DLD1 (cell line): ENCODE data around the gene SCTR.

Source experiments
- in situ Hi-C: cut with HindIII; loops from 2 replicates; pipeline ENCODE4 v1.10.0; 2017; ENCODE audit warnings: low sequenced_read_pairs

The SCTR gene

DNA sequence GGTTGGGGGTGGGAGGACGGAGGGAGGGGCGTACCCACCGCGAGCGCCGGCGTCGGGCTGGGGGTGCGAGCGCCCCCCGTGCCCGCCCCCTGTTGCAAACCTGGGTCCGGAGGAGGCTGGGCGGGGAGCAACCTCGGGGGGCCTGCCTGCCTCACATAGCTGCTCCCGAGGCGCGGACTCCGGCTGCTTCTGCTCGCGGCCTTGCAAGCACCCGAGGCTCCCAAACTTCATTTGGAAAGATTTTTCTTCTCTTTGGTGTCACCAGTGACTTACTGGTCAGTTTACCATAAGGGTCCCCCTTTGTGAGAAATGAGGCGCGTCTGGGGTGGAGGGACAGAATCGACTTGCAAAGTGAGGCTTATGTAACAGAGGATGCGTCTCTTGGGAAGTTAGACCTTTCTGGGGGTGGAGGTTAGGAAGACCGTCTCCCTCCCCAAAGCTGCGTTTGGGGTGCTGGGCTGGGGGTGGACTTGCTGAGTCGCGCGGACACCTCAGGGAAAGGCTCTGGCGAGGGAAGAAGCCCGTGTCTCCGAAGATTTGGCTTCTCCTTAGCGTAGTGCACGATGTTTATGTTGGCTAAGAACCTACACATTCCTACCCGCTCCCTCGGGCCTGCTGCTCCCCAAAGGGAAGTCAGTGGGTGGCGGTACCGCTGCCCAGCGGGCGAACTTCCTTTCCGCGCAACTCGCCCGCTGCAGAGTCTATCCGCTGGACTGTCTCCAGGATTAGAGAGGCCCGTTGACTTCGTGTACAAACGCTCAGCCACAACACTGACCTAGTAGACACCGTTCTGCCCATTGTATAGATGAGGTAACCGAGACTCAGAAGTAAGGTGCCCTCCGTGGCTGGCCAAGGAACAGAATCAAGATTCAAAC lies 92.1 kb downstream of the SCTR start:
- in situ Hi-C loops = no loop called here

- in situ Hi-C loops = no loop called here
These were observed 92.9 kb downstream of the SCTR start, which contains the start of gene TMEM37 for GRCh38 chr2:119431155-119431975. Gene TMEM37 (plus strand): TSS chr2:119431854. CDS start chr2:119431904, 50 bp downstream.

- in situ Hi-C loops = no loop called here
These were observed 94.2 kb downstream of the SCTR start for GRCh38 chr2:119430023-119430498.

DNA sequence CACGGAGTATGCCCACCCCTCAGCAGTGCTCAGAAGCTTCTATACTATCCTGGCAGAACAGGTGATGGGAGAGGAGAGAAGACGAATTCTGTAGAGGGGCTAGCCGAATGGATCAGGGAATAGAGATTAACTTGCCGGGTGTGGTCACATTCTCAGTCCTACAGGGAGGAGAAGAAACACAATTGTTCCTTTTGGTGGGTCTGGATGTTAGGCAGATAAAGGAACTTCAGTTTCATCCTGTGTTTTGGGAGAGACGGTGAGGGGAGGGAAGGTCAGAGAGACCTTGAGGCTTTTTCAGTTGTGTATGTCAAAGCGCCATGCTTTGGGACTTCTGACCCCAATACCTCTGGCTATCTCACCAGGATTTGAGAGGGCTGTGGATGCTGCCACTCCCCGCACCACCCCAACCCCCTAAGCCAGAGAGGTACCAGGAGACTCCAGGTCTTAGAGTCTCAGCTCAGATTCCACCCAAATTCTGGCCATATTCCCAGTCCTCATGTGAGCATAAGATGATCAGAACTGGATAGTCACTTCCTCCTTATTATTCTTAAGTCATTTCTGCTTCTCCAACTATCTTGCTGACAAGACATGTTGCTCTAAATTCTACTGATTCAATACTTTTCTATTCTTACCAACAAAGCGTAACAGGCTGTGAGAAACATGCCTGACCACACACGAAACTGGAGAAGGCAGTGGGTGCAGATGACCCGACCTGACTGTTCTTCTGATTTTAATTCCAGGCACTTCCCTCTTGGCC lies 94.9 kb downstream of the SCTR start:
- in situ Hi-C loops = no loop called here

DNA sequence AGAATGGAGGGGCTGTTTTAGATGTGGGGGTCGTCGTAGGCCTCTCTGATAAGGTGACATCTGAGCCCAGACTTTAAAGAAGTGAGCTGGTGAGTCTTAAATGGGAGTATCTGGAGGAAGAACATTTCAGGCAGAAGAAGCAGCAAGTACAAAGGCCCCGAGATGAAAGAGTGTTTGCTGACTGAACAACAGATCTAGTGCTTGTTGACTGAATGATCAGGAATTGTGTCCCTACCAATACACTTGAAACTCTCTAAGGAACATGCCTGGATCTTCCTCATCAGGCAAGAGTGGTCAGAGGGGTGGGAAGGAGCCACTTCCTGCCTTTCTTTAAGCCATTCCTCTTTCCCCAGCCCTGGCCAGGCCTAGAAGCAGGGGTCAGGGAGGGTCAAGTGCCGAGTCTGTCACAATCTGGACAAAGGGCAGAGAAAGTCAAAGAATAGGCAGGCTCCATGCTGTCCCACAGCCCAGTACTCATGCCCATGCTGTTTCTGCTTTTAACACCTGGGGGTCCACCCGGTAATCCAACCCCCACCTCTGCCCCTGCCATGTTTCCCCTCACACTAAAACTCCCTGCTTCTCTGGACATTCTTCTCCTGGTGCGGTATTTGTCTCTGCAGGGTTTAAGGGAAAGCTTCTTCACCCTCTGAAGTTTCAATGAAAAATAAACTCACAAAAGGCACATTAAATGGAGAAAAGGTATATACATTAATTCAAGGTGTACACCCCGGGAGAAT lies 95.6 kb downstream of the SCTR start:
- in situ Hi-C loops = no loop called here

DNA sequence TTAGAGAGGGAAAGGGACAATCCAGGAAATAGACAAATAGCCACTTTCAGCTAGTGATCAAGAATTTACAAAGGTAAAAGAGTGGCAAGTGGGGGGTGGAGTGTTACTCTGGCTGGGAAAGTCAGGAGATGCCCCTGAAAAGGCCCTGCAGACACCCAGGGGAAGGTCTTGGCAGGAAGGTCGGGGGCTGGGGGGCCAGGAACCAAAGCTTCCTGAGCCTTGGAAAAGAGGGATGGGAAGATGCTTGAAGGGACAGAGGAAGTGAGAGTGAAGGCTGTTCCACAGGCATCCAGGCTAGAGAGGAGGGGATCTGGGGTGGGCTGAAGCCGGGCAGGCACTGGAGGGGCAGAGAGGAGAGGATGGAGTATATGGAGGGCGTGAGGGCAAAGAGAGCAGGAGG lies 96.5 kb downstream of the SCTR start:
- in situ Hi-C loops = no loop called here

DNA sequence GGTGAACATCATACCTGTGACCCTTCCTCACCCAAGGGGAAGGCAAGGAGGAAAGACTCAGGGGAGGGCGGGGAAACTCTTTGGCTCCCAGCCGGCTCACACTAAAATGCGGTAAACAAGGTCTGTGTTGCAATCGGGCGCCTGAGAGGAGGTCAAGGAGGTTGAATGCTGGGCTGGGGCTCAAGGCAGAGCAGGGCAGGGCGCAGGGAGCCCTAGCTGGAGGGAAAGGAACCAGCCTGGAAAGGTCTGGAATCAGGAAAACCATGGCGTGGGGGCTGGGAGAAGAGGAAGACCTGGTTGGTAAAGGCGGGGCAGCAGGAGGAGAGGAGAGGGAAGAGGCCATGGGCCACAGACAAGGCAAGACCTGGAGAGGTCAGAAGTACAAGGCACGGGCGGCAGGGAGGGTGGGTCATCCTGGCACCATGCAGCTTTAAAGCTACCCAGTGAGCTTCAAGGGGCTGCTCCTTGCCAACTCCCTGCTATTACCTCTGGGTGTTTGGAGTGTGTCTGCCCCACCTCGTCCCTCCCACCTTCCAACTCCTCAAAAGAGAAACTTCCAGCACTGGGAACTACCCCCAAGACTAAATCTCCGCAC lies 97.4 kb downstream of the SCTR start:
- in situ Hi-C loops = no loop called here

DNA sequence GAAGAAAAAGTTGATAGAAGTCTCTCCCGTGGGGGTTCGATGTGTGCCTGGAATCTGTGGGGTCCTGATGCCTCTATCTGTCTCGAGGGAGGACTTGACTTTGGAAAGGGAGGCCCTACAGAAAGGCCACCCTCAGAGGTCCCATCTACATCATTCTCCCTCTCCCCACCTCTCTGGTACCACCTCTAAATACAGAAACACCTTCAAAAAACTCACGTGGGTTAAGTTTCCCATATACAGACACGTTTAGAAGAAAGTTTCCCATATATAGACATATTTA lies 97.9 kb downstream of the SCTR start:
- in situ Hi-C loops = no loop called here

DNA sequence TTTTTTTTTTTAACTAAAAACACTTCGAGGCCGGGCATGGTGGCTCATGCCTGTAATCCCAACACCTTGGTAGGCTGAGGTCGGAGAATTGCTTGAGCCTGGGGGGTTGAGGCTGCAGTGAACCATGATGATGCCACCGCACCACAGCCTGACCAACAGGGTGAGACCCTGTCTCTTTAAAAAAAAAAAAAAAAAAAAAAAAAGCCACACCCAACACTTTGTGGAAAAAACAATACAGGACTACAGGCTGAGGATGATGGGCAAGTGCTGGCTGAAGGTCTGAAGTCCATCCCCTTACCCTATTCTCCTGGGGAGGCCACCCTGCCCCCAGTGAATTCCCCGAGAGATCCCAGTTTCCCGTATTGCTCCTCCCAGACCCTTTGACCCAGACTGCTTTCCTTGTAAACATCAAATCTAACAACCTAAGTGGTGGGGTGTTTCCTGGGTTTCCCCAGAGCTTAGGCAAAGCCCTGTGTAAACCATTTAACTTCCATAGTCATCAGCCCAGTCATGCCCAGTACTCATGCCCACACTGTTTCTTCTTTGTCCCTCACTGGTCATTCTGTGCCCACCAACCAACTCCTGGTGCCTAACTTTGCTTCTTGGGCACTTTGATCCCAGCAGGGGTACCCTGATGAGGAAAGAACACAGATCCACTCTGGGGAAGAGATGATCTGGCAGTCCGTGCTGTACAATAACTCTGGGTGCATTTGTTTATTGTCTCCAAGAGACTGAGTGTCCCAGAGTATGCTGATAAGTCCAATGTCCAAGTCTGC lies 98.5 kb downstream of the SCTR start:
- in situ Hi-C loops = no loop called here

- in situ Hi-C loops = no loop called here
These were observed 99.2 kb downstream of the SCTR start for GRCh38 chr2:119425119-119425405.

DNA sequence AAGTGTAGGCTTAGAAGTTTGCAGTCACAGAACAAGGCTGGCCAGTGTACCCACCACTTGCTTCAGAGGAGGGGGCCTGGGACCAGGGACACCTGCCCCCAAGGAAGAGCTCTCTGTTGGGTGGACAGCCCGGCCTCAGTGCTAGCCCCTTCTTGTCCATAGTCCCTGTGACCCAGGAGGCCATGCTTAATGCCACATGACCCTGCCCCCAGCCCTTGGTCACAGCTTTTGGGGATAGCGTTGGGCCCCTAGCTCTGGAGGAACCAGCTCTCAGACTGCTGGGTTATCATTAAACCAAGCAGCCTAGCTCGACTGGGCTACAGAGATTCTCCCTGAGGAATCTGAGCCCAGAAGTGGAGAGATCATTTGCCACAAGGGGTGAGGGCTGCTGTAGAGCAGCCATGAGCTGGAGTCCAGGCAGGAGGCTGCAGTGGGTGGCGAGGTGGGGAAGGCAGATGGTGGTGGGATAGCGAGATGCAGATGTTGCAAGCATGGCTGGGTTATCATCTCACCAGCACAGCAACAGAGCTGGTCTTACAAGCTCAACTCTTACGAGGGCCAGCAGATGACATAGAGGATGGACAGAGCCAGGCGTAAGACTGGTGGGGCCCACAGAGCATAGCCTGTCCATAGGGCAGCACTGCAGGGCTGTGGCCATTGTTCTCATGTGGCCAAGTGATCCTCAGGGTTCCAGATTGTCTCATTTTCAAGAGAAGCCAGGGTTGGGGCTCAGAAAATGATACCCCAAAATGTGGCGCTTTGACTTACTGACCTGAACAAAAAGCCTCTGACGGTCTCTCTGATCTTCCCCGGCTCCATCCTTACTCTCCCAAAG lies 99.8 kb downstream of the SCTR start:
- in situ Hi-C loops = no loop called here

GRCh38 chr2:119423811-119424210 lies 100.5 kb downstream of the SCTR start:
- in situ Hi-C loops = no loop called here

DNA sequence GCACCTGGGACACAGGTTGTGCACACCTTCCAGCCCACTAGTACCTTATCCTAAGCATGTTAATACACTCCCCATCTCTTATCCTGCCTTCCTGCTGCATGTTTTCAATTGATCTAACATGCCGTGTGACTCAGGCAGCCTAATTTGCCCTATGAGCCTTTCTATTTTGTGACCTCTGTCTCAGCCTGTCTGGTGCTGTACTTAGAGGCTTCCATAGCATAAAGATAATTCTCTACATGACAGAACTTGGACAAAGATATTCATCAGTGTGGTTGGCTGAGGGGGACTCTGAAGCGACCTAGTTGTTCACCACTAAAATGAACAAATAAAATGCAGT lies 101.2 kb downstream of the SCTR start:
- in situ Hi-C loops = no loop called here

DNA sequence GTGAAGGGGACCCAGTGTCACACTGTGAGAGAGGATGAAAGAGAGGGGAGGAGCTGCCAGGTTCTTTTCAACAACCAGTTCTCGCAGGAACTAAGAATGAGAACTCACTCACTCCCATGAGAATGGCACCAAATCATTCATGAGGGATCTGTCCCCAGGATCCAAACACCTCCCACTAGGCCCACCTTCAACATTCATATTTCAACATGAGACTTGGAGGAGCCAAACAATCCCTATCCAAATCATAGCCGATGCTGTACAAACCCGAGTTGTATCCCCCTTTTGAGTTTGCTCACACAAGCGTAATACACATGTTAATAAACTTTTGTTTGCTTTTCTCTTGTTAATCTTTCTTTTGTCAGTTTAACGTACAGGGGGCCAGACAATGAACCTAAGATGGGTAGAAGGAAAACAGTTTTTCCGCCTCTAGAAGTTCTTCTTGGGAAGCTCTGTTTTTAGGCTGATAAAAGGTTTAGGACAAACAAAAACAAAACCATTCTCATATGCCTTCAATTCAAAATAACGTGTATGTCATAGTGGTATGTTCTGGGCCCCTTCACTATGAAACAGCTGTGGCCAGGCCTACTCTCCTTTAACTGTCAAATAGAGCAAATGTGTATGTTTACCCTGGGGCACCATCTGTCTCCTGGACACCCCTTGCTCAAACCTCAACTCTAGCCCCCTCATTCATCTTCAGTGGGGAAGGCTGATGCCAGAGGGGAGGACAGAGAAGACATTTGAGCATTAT lies 101.7 kb downstream of the SCTR start:
- in situ Hi-C loops = no loop called here

DNA sequence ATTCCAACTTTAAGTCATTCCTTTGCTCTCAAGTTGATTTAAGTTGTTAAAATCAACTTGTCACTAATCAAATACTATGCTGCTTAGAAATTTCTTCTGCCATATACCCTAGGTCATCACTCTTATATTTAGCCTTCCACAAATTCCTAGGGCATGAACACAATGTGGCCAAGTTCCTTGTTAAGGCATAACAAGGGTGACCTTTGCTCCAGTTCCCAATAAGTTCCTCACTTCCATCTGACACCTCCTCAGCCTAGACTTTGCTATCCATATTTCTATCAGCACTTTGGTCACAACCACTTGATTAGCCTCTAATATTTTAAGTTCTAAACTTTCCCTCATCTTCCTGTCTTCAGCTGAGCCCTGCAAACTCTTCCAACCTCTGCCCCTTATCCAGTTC lies 102.5 kb downstream of the SCTR start:
- in situ Hi-C loops = no loop called here

DNA sequence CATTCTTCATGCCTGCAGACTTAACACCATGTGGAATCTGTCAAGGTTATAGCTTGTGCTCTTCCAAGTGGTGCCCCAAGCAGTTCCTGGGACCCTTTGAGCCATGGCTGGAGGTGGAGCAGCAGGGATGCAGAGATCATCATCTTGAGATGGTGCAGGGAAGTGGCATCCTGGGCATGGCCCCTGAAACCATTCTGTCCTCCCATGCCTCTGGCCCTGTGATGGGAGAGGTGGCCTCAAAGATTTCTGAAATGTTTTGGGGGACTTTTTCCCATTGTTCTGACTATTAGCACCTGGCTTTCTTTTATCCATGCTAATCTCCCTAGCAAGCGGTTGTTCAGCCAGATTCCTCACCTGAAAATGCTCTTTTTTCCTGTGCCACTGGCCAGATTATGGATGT lies 103.0 kb downstream of the SCTR start:
- in situ Hi-C loops = no loop called here

DNA sequence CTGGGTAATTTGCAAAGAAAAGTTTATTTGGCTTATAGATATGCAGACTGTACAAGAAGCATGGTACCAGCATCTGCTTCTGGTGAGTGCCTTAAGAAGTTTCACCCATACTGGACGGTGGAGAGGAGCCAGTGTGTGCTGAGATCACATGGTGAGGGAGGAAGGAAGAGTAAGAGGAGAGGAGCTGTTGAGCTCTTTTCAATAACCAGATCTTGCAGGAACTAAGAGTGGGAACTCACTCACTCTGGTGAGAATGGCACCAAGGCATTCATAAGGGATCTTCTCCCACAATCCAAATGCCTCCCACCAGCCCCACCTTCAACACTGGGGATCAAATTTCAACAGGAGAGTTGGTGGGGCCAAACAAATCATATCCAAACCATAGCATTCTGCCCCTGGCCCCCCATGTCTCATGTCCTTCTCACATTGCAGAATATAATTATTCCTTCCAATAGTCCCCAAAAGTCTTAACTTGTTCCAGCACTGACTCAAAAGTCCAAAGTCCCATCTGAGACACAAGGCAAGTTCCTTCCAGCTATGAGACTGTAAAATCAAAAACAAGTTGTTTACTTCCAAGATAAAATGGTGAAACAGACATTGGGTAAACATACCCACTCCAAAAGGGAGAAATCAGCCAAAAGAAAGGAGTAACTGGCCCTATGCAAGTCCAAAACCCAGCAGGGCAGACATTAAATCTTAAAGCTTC lies 104.3 kb downstream of the SCTR start:
- in situ Hi-C loops = no loop called here

- in situ Hi-C loops = no loop called here
These were observed 105.2 kb downstream of the SCTR start for GRCh38 chr2:119419065-119419464.
